Keratinocyte (primary cell): Measurements from ENCODE around the gene ELAVL2.

Experiments
- CTCF ChIP-seq, 3 experiments: IDR thresholded peaks in 1 of 3; conservative IDR thresholded peaks in 1 of 3; optimal IDR thresholded peaks in 1 of 3; 2 replicates in 2 of 3; 3 replicates in 1 of 3; pipeline versions ENCODE3 to v1.5.1; 2011; ENCODE audit warnings: low read length in 3 of 3, mild to moderate bottlenecking in 3 of 3, moderate library complexity in 2 of 3, control low read depth in 1 of 3, inconsistent platforms in 1 of 3; ENCODE audit not compliant: insufficient read depth in 2 of 3; ENCODE audit errors: extremely low read depth in 1 of 3
- EZH2 ChIP-seq: IDR thresholded peaks from one replicate; pipeline ENCODE4 v1.6.1; 2012; ENCODE audit warnings: inconsistent platforms, mild to moderate bottlenecking, low read length, moderate library complexity

- TF ChIP-seq CTCF (optimal IDR thresholded peaks at IDR 0.05 in 1 of 3, IDR thresholded peaks at IDR 0.05 in 1 of 3, conservative IDR thresholded peaks at IDR 0.05 in 1 of 3; ENCODE audit: extremely low read depth in 1 of 3, insufficient read depth in 2 of 3, low read length in 3 of 3): no peak
- no peak for TF ChIP-seq EZH2
Measured at GRCh38 chr9:23669776-23670175, 156.3 kb downstream of the ELAVL2 start.
